NCI-H1930 (cell line): Measurements from ENCODE around the gene SLC39A13.

Experiments
- DNase-seq, 2 experiments: peaks; one replicate each; lab custom pipeline; 2025; lab: John Stamatoyannopoulos, UW

SLC39A13 gene

GRCh38 chr11:47431356-47432083 lies 23.1 kb downstream of the SLC39A13 start:
- no peak for DNase-seq

GRCh38 chr11:47433157-47433556 lies 24.8 kb downstream of the SLC39A13 start:
- no peak for DNase-seq

- no peak for DNase-seq
Observed at GRCh38 chr11:47434011-47434786, 25.8 kb downstream of the SLC39A13 start.

- no peak for DNase-seq
Observed at GRCh38 chr11:47435687-47436086, 27.3 kb downstream of the SLC39A13 start.

GRCh38 chr11:47436726-47437125 lies 28.3 kb downstream of the SLC39A13 start:
- DNase-seq, result no peak

GRCh38 chr11:47437218-47437745 lies 28.9 kb downstream of the SLC39A13 start:
- no peak for DNase-seq

GRCh38 chr11:47437746-47438418 lies 29.5 kb downstream of the SLC39A13 start:
- DNase-seq, result no peak

GRCh38 chr11:47438721-47439120 lies 30.3 kb downstream of the SLC39A13 start:
- no peak for DNase-seq

- DNase-seq, result no peak
Observed at GRCh38 chr11:47440054-47440476, 31.7 kb downstream of the SLC39A13 start.

GRCh38 chr11:47441421-47441820 lies 33.0 kb downstream of the SLC39A13 start:
- DNase-seq, result no peak

- DNase-seq, result no peak
Observed at GRCh38 chr11:47442514-47442913, 34.1 kb downstream of the SLC39A13 start.

GRCh38 chr11:47443028-47443700 lies 34.8 kb downstream of the SLC39A13 start:
- no peak for DNase-seq

- no peak for DNase-seq
Observed at GRCh38 chr11:47443817-47444216, 35.4 kb downstream of the SLC39A13 start.

GRCh38 chr11:47445840-47446239 lies 37.5 kb downstream of the SLC39A13 start:
- no peak for DNase-seq

GRCh38 chr11:47446833-47447232 lies 38.4 kb downstream of the SLC39A13 start:
- no peak for DNase-seq

GRCh38 chr11:47447906-47448305 lies 39.5 kb downstream of the SLC39A13 start:
- no peak for DNase-seq

- DNase-seq, result no peak
Observed at GRCh38 chr11:47448566-47449427, 40.4 kb downstream of the SLC39A13 start, which contains the start of gene RAPSN. Gene RAPSN, minus strand, starts transcription at chr11:47449136. Its CDS starts 172 bp downstream, at chr11:47448964.

- DNase-seq, result no peak
Observed at GRCh38 chr11:47449541-47449940, 41.2 kb downstream of the SLC39A13 start.

- no peak for DNase-seq
Observed at GRCh38 chr11:47451436-47451835, 43.0 kb downstream of the SLC39A13 start.

- DNase-seq, result no peak
Observed at GRCh38 chr11:47451990-47452389, 43.6 kb downstream of the SLC39A13 start.

GRCh38 chr11:47453365-47453764 lies 45.0 kb downstream of the SLC39A13 start:
- no peak for DNase-seq
